GM13976 (cell line): ENCODE data around the gene ZNF555.

Experiments used
- DNase-seq: peaks from one replicate; pipeline ENCODE4 v3.0.0; 2012; ENCODE audit warnings: low spot score
- CTCF ChIP-seq: IDR thresholded peaks from 2 replicates; pipeline ENCODE4 v1.5.1; 2012; ENCODE audit warnings: borderline replicate concordance, mild to moderate bottlenecking; ENCODE audit not compliant: insufficient read depth; ENCODE audit errors: extremely low read depth, missing control alignments, control extremely low read depth
- in situ Hi-C: fragments of 300-500 bp; cut with MboI; formaldehyde crosslinking; loops from one replicate; pipeline ENCODE4 v1.12.0; 2022; ENCODE audit warnings: low sequenced_read_pairs, mixed read lengths, inconsistent platforms; ENCODE audit not compliant: unreplicated experiment

Gene ZNF555

GRCh38 chr19:2847507-2847906, 6.2 kb downstream of the ZNF555 start:
- in situ Hi-C loops: no loop called here
- no peak for DNase-seq
- TF ChIP-seq CTCF: no peak

GRCh38 chr19:2848616-2849015, 7.3 kb downstream of the ZNF555 start:
- DNase-seq: no peak
- in situ Hi-C loops: no loop called here
- no peak for TF ChIP-seq CTCF

- in situ Hi-C loops: no loop called here
- TF ChIP-seq CTCF: no peak
- DNase-seq: no peak
These were observed 9.1 kb downstream of the ZNF555 start for GRCh38 chr19:2850256-2850925.

GRCh38 chr19:2852598-2852997, 11.3 kb downstream of the ZNF555 start:
- TF ChIP-seq CTCF: no peak
- DNase-seq: no peak
- in situ Hi-C loops: no loop called here

- no peak for DNase-seq
- in situ Hi-C loops: no loop called here
- no peak for TF ChIP-seq CTCF
These were observed 11.8 kb downstream of the ZNF555 start for GRCh38 chr19:2853015-2853606.

GRCh38 chr19:2854849-2855248, 13.6 kb downstream of the ZNF555 start:
- TF ChIP-seq CTCF: no peak
- DNase-seq: no peak
- in situ Hi-C loops: no loop called here
